Left lung (tissue), 10 donors: ENCODE data around the gene CAMTA1. TPM values are rescaled to one million over a fixed set of nuclear protein-coding genes. Genes with fewer than 3 reads are reported as not detected.

ENCODE experiments used
- ATAC-seq: fragments of 200-7000 bp; cut with Tn5 transposase; one replicate; pipeline ENCODE4 v1.9.1; 2020; ENCODE audit warnings: moderate library complexity
- DNase-seq, 4 donors: peaks; one replicate each; pipeline ENCODE4 v3.0.0-alpha.2; 2013 to 2020
- H3K27ac ChIP-seq, 2 donors: fragments of 200-600 bp; sonication (generic) in 1 of 2; one replicate each; pipeline versions ENCODE4 v1.5.0 to v1.8.0; 2020 to 2021
- H3K27me3 ChIP-seq, 2 donors: fragments of 200-600 bp; sonication (generic) in 1 of 2; one replicate each; pipeline versions ENCODE4 v1.5.0 to v1.8.0; 2020 to 2021
- H3K36me3 ChIP-seq, 2 donors: fragments of 200-600 bp; sonication (generic) in 1 of 2; one replicate each; pipeline versions ENCODE4 v1.5.0 to v1.8.0; 2020 to 2021
- H3K4me1 ChIP-seq, 2 donors: fragments of 200-600 bp; one replicate each; pipeline ENCODE4 v1.8.0; 2021
- H3K4me3 ChIP-seq, 2 donors: fragments of 200-600 bp; sonication (generic) in 1 of 2; one replicate each; pipeline versions ENCODE4 v1.5.0 to v1.8.0; 2020 to 2021; ENCODE audit warnings: mild to moderate bottlenecking in 1 of 2
- H3K9me3 ChIP-seq, 2 donors: fragments of 200-600 bp; sonication (generic) in 1 of 2; one replicate each; pipeline versions ENCODE4 v1.5.0 to v1.8.0; 2020 to 2021
- intact Hi-C, 2 donors: fragments of 100-400 bp; cut with DNase I; formaldehyde crosslinking; loops; one replicate each; pipeline versions ENCODE4 v1.11.2 to v1.14.2; 2022
- polyA plus RNA-seq, 6 donors: library from polyadenylated mRNA; unstranded; fragments of 120-200 nt; gene quantifications; one replicate each; pipeline ENCODE4 v1.2.1, GENCODE V29; 2013; ENCODE audit not compliant: insufficient read length in 6 of 6
- total RNA-seq, 2 donors: library from RNA; stranded (reverse); fragmentation: NEBNext Ultra II Directional; extraction: Animal tissue kit (Norgen Biotek cat#: 25700); gene quantifications; one replicate each; pipeline ENCODE4 v1.2.1, GENCODE V29; 2021
- TF ChIP-seq, protein P1 (sequence below), 2 donors: fragments of 200-600 bp; sonication (generic) in 1 of 2; IDR thresholded peaks; one replicate each; pipeline versions ENCODE4 v1.5.0 to v1.8.0; 2021; ENCODE audit warnings: antibody characterized with exemption in 2 of 2
- donor health status: DM: no; HTN: yes; CAD: no.
- donor health status: DM: no; HTN: no; CAD: no.

The CAMTA1 gene
- total and polyA plus RNA-seq, 8 donors, result 42.7 to 69.1 (median 49.4) TPM

GRCh38 chr1:7732331-7732730 is 947.1 kb downstream of the CAMTA1 start:
- no peak overlapping the region for H3K27ac ChIP-seq
- peaks cover 0 to 8% of the 10 kb centered on the region in 2 donors for H3K4me1 ChIP-seq
- no peaks in the 10 kb centered on the region for H3K27me3 ChIP-seq
- no peaks in the 10 kb centered on the region for H3K9me3 ChIP-seq
- peaks cover 0 to 1% of the 10 kb centered on the region in 2 donors for H3K36me3 ChIP-seq
- intact Hi-C loops, result no loop called here
- no peak overlapping the region for H3K4me3 ChIP-seq
- ATAC-seq (no peak), DNase-seq (no peak)
- TF ChIP-seq, protein P1, sequence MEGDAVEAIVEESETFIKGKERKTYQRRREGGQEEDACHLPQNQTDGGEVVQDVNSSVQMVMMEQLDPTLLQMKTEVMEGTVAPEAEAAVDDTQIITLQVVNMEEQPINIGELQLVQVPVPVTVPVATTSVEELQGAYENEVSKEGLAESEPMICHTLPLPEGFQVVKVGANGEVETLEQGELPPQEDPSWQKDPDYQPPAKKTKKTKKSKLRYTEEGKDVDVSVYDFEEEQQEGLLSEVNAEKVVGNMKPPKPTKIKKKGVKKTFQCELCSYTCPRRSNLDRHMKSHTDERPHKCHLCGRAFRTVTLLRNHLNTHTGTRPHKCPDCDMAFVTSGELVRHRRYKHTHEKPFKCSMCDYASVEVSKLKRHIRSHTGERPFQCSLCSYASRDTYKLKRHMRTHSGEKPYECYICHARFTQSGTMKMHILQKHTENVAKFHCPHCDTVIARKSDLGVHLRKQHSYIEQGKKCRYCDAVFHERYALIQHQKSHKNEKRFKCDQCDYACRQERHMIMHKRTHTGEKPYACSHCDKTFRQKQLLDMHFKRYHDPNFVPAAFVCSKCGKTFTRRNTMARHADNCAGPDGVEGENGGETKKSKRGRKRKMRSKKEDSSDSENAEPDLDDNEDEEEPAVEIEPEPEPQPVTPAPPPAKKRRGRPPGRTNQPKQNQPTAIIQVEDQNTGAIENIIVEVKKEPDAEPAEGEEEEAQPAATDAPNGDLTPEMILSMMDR (IDR thresholded peaks at IDR 0.05), result no peak

DNA sequence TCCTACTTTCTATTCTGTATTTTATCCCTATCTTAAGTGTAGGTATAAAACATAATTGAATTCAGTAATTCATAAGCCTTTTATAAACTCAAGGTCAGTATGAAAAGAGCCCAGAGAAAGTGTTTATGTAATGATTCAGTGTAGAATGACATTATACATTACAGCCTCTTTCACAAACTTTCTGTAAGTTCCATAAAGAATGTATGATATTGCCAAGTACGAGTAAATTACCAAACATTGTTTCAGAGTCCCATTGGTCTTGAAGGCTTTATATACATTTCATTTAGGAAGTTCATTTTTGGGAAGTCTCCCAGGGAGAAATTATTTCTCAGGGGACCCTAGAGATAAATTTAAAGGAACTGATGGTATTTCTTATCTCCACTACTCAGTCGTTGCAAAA is 948.0 kb downstream of the CAMTA1 start:
- intact Hi-C loops, result no loop called here
- Histone ChIP-seq H3K36me3 (peaks cover 0 to 8% of the 10 kb centered on the region in 2 donors), H3K4me3 (no peak overlapping the region), H3K4me1 (peaks cover 0 to 8% of the 10 kb centered on the region in 2 donors), H3K9me3 (no peaks in the 10 kb centered on the region), H3K27me3 (no peaks in the 10 kb centered on the region), H3K27ac (no peak overlapping the region)
- DNase-seq (no peak), ATAC-seq (no peak)
- TF ChIP-seq, protein P1 (IDR thresholded peaks at IDR 0.05), result no peak

DNA sequence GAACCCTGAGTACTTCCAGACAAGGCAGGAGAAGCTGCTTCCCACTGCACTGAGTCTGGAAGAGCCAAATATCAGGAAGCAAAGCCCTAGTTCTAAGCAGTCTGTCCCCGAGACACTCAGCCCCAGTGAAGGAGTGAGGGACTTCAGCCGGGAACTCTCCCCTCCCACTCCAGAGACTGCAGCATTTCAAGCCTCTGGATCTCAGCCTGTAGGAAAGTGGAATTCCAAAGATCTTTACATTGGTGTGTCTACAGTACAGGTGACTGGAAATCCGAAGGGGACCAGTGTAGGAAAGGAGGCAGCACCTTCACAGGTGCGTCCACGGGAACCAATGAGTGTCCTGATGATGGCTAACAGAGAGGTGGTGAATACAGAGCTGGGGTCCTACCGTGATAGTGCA is 952.8 kb downstream of the CAMTA1 start:
- intact Hi-C loops, result no loop called here

DNA sequence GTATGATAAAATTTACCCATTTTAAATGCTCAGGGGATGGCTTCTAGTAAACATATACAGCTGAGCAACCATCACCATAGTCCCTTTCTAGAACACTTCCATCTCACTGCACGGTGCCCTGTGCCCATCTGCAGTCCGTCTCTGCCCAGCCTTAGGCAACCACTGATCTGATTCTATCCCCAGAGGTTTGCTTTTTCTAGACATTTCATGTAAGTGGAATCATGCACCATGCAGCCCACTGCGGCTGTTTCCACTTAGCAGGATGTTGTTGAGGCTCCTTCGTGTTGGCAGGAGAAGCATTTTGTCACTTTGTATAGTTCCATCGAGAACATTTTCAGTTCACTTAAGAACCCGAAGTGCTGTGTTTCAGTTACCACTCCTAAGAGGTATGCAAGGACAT is 958.1 kb downstream of the CAMTA1 start:
- no peak for DNase-seq
- Histone ChIP-seq H3K9me3 (no peaks in the 10 kb centered on the region), H3K27ac (no peak overlapping the region), H3K36me3 (peaks cover 0 to 2% of the 10 kb centered on the region in 2 donors), H3K27me3 (no peaks in the 10 kb centered on the region), H3K4me1 (no peaks in the 10 kb centered on the region), H3K4me3 (no peak overlapping the region)
- ATAC-seq, result no peak
- intact Hi-C loops, result no loop called here
- TF ChIP-seq, protein P1 (IDR thresholded peaks at IDR 0.05), result no peak

More for the DNA sequence above, 952.8 kb downstream of the CAMTA1 start:
- H3K36me3 ChIP-seq, result peaks cover 0 to 10% of the 10 kb centered on the region in 2 donors
- no peak for DNase-seq
- no peak overlapping the region for H3K27ac ChIP-seq
- H3K27me3 ChIP-seq, result no peaks in the 10 kb centered on the region
- TF ChIP-seq, protein P1 (IDR thresholded peaks at IDR 0.05), result no peak
- H3K4me3 ChIP-seq, result no peak overlapping the region
- H3K4me1 ChIP-seq, result no peaks in the 10 kb centered on the region
- no peaks in the 10 kb centered on the region for H3K9me3 ChIP-seq
- ATAC-seq, result peak; percentile 47

GRCh38 chr1:7744882-7745281 is 959.6 kb downstream of the CAMTA1 start:
- TF ChIP-seq, protein P1 (IDR thresholded peaks at IDR 0.05), result no peak
- Histone ChIP-seq H3K27me3 (no peaks in the 10 kb centered on the region), H3K27ac (peak overlapping the region in 1 of 2 donors; percentile 39), H3K4me1 (no peaks in the 10 kb centered on the region), H3K4me3 (no peak overlapping the region), H3K9me3 (no peaks in the 10 kb centered on the region), H3K36me3 (no peaks in the 10 kb centered on the region)
- intact Hi-C loops, result no loop called here
- DNase-seq, result no peak
- ATAC-seq, result no peak
